Ishikawa (cell line): ENCODE measurements around the gene COMMD3.

Experiments used
- CEBPB ChIP-seq: IDR thresholded peaks from 2 replicates; pipeline ENCODE4 v1.6.1; 2012
- CREB1 ChIP-seq: IDR thresholded peaks from 2 replicates; pipeline ENCODE4 v1.6.1; 2012; ENCODE audit warnings: low read depth
- EGR1 ChIP-seq: IDR thresholded peaks from 2 replicates; pipeline ENCODE4 v1.6.1; 2012
- EP300 ChIP-seq: IDR thresholded peaks from 2 replicates; pipeline ENCODE4 v1.6.1; 2012; ENCODE audit warnings: borderline replicate concordance
- MAX ChIP-seq: IDR thresholded peaks from 2 replicates; pipeline ENCODE4 v1.6.1; 2012
- NFIC ChIP-seq: IDR thresholded peaks from 2 replicates; pipeline ENCODE4 v1.6.1; 2012
- RAD21 ChIP-seq: IDR thresholded peaks from 2 replicates; pipeline ENCODE4 v1.6.1; 2012; ENCODE audit warnings: low read depth
- REST ChIP-seq: IDR thresholded peaks from 2 replicates; pipeline ENCODE4 v1.6.1; 2012; ENCODE audit warnings: low read depth, mild to moderate bottlenecking
- TAF1 ChIP-seq: IDR thresholded peaks from 2 replicates; pipeline ENCODE4 v1.6.1; 2012; ENCODE audit warnings: low read depth, mild to moderate bottlenecking
- TCF12 ChIP-seq: IDR thresholded peaks from 2 replicates; pipeline ENCODE4 v1.6.1; 2012; ENCODE audit warnings: low read depth
- USF1 ChIP-seq: IDR thresholded peaks from 2 replicates; pipeline ENCODE4 v1.6.1; 2012
- YY1 ChIP-seq: IDR thresholded peaks from 2 replicates; pipeline ENCODE4 v1.6.1; 2012; ENCODE audit warnings: low read depth
- ZBTB7A ChIP-seq: IDR thresholded peaks from 2 replicates; pipeline ENCODE4 v1.6.1; 2012; ENCODE audit warnings: low read depth

GRCh38 chr10:22301193-22301592 lies 15.0 kb upstream of the COMMD3 start:
- TF ChIP-seq MAX (no peak), CEBPB (no peak), EGR1 (no peak), ZBTB7A (no peak), YY1 (no peak), REST (no peak), CREB1 (no peak), TAF1 (no peak), RAD21 (no peak), TCF12 (no peak), USF1 (no peak), NFIC (no peak), EP300 (no peak)
